HG03066 (cell line): Measurements from ENCODE around the gene CPVL.
"Not testable (repeated sequence)": the region's sequence is repeated elsewhere in the genome, so short reads cannot be mapped to it uniquely, and the experiment has no call there.

Source experiments
- ATAC-seq: cut with Tn5 transposase; IDR thresholded peaks from one replicate; pipeline ENCODE4 v1.9.1; 2021; ENCODE audit warnings: low read depth; ENCODE audit not compliant: unreplicated experiment

Gene CPVL

DNA sequence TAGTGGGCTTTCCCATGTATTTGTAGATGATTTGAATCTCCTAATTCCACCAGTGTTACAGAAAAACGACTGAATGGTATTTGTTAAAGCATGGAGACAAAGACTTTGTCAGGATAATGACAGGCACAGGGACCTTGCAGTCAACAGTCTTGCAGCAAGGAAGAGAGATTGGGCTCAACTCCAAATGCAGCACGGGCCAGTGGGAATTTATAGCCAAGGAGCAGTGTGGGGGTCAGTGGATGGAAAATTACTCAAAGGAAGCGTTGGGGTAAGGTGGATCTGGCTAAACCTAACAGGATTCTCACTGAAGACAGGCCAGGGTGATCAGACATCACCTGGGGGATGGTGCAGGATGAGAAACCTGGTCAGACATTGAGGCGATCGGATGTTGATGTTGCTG, 24.3 kb downstream of the CPVL start:
- no peak for ATAC-seq

GRCh38 chr7:29120955-29121354, 25.4 kb downstream of the CPVL start:
- ATAC-seq = no peak

GRCh38 chr7:29119538-29119937, 26.8 kb downstream of the CPVL start:
- ATAC-seq = no peak

- no peak for ATAC-seq
These were observed 29.8 kb downstream of the CPVL start for GRCh38 chr7:29116361-29117200.

DNA sequence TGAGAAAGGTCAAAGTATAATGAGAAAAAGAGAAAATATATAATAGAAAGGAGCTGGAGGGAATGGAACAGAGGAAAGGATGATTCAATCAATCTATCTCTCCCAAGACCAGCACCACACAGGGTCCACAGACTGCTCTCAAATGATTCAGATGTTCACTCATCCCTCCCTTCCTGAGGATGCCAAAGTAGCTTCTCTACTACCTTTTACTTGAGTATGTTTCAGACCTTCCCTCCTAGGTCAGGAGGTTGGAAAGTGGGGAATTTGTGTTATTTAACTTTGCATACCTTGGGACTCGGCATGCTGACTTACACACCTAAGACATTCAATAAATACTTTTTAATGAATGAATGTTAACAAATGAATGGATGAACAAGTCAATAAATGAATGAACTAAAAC, 30.6 kb downstream of the CPVL start:
- no peak for ATAC-seq

DNA sequence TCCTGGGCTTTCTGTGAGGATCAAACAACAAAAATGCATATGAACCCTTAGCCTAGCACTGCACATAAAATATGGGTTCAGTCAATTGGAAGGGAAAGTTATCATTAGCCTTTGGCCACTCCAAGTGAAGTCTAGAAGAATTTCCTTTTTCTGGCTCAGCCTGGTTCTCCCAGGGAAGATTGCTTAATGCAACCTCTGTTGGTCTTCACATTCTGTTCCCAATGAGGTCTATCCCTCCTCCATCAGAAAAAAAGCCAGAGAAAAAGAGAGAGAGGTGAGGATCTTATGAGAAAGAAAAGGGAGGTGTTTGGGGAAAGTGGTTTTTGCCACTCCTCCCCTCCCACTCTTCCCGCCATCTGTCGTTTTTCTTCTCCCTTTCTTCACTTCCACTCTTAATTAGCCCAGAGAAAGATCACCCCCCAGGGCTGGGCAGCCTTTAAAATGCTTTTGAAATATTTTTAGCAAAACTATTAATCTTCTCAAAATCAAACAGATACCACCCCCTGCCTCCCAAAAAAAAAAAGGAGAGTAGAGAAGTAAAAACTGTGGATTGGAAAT, 31.1 kb downstream of the CPVL start:
- ATAC-seq = no peak

- not testable (repeated sequence) for ATAC-seq
These were observed 32.1 kb downstream of the CPVL start for GRCh38 chr7:29114266-29114665.

GRCh38 chr7:29113384-29114102, 32.8 kb downstream of the CPVL start:
- ATAC-seq = no peak

DNA sequence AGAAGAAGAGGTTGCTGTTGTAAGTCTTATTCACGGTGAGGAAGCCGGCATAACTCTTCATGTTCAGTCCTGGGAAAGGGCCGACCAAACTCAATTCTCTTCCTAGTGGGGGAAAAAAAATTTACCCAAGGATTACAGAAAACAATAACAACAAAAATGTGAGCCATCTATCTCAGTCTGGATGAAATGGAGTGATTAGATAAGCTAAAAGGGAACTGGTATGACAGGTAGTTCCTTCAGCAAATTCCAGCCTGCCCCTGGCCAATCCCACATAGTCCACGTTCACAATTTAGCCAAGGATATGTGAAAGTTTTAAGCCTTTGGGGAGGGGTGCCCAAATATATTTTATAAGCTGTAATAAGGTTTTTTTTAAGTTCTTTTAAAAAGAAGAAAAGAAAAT, 33.6 kb downstream of the CPVL start:
- no peak for ATAC-seq

GRCh38 chr7:29109899-29110298, 36.4 kb downstream of the CPVL start:
- no peak for ATAC-seq

- no peak for ATAC-seq
These were observed 37.0 kb downstream of the CPVL start for GRCh38 chr7:29109358-29109757.

GRCh38 chr7:29107056-29107455, 39.3 kb downstream of the CPVL start:
- no peak for ATAC-seq

- no peak for ATAC-seq
These were observed 39.7 kb downstream of the CPVL start for GRCh38 chr7:29106669-29106988.

- no peak for ATAC-seq
These were observed 40.3 kb downstream of the CPVL start for GRCh38 chr7:29105752-29106668.

DNA sequence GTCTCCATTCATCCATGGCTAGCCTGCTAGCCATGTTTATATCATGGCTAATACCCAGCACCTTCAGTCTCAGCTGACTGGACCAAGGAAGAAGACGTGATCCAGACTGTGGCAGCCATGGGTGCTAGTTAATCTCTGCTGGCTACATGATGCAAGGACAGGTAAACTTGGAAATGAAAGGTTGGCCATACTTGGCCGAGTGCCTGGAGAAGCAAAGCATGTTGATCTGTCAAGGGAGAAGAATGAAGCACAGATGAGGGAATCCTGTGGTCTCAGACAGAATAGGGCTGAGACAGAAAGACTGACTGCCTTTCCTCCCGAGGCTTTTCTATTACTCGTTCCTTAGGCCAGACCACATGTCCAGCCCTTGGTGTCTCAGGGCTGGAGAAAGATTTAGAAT, 41.1 kb downstream of the CPVL start:
- ATAC-seq = no peak

DNA sequence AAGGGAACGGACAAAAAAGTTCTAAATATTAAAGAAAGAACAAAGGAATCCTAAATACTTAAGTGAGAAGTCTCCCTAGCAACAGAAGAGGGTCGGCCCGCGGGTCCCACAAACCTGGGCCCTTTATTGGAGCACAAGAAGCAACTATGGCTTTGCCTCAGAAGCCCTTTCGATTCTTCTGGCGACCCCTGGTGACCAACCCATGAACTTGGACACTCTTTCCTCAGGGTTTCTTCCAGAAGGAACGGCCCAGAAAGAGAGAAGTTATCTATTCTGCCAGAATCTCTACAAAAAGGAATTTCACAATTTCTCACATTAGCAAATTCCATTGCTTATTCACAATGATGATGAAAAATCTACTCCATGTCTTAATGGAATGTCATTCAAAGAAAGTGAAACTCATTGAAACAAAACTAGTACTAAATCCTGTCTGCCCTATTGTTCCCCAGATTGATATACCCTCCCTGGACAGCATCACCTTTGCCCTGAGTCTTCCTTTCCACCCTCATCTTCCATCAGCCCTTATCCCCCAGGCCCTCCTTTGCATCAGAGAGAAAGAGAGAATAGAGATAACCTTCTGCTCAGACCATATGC, 43.7 kb downstream of the CPVL start:
- no peak for ATAC-seq

- no peak for ATAC-seq
These were observed 45.4 kb downstream of the CPVL start for GRCh38 chr7:29100924-29101323.

- no peak for ATAC-seq
These were observed 46.2 kb downstream of the CPVL start for GRCh38 chr7:29099896-29100847.

DNA sequence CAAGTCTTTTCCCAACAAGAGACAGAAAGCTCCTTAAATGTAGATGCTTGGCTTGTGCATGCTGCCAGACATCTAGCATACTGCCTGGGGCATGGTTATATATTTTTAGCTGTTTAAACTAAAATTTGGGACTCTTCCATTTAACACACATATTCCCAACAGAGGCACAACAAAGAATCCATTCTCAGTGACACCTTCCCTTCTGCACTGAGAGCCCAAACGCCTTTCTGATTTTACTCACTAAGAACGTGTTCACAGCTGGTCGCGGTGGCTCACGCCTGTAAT, 49.9 kb downstream of the CPVL start:
- ATAC-seq = no peak
